Sigmoid colon (tissue), 7 donors: Measurements from ENCODE around the gene ZNF585A. TPM values are rescaled to one million over a fixed set of nuclear protein-coding genes. Genes with fewer than 3 reads are reported as not detected.
"Not testable (repeated sequence)": the region's sequence is repeated elsewhere in the genome, so short reads cannot be mapped to it uniquely, and the experiment has no call there.

Source experiments
- DNase-seq: peaks from one replicate; pipeline ENCODE4 v3.0.0-alpha.2; 2019
- H3K27ac ChIP-seq, 4 donors: fragments of 200-600 bp; sonication (generic); one replicate each; pipeline ENCODE4 v1.5.1; 2016 to 2019; ENCODE audit warnings: mild to moderate bottlenecking in 1 of 4
- H3K27me3 ChIP-seq, 3 donors: fragments of 200-600 bp; sonication (generic); one replicate each; pipeline ENCODE4 v1.5.1; 2019; ENCODE audit warnings: mild to moderate bottlenecking in 1 of 3
- H3K36me3 ChIP-seq, 4 donors: fragments of 200-600 bp; sonication (generic); one replicate each; pipeline ENCODE4 v1.5.1; 2016 to 2019
- H3K4me1 ChIP-seq, 4 donors: fragments of 200-600 bp; sonication (generic); one replicate each; pipeline ENCODE4 v1.5.1; 2017 to 2019
- H3K4me3 ChIP-seq, 4 donors: fragments of 200-600 bp; sonication (generic); one replicate each; pipeline ENCODE4 v1.5.1; 2017 to 2019; ENCODE audit warnings: mild to moderate bottlenecking in 2 of 4, moderate library complexity in 1 of 4
- H3K9me3 ChIP-seq, 4 donors: fragments of 200-600 bp in 3 of 4; sonication (generic) in 3 of 4; one replicate each; pipeline versions ENCODE4 v1.5.1 to v1.6.1; 2013 to 2019
- EP300 ChIP-seq, 4 donors: sonication (generic); formaldehyde crosslinking; IDR thresholded peaks; one replicate each; pipeline ENCODE4 v1.6.1; 2017; ENCODE audit warnings: antibody characterized with exemption in 4 of 4
- POLR2A ChIP-seq, 2 donors: fragments of 450-650 bp; IDR thresholded peaks; one replicate each; pipeline ENCODE4 v1.6.1; 2016; ENCODE audit warnings: antibody characterized with exemption in 2 of 2, mild to moderate bottlenecking in 2 of 2, moderate library complexity in 2 of 2
- POLR2AphosphoS5 ChIP-seq, 4 donors: sonication (generic); formaldehyde crosslinking; IDR thresholded peaks; one replicate each; pipeline ENCODE4 v1.6.1; 2017; ENCODE audit warnings: antibody characterized with exemption in 4 of 4
- WGBS, 2 donors: extraction: QIAGEN DNeasy Blood & Tissue Kit; methylation state at CpG; one replicate each; pipeline ENCODE4 v1.1.7; 2013; 5-methylcytosine and 5-hydroxymethylcytosine counted together
- intact Hi-C: fragments of 100-400 bp; cut with DNase I; formaldehyde crosslinking; loops from one replicate; pipeline ENCODE4 v1.15.1; 2023
- polyA plus RNA-seq, 3 donors: library from polyadenylated mRNA; stranded (reverse); fragments of 200-250 nt; gene quantifications; one replicate each; pipeline ENCODE4 v1.2.3, GENCODE V29; 2013
- total RNA-seq, 4 donors: library from RNA; depleted of rRNA; stranded (reverse); fragments of >200 nt; gene quantifications; one replicate each; pipeline ENCODE4 v1.1.0, GENCODE V29; 2016
- TF ChIP-seq, protein P1 (sequence below), 4 experiments: fragments of 450-650 bp in 3 of 4; fragments of 200-600 bp in 1 of 4; IDR thresholded peaks; one replicate each; pipeline ENCODE4 v1.5.1; 2016 to 2019; ENCODE audit warnings: antibody characterized with exemption in 4 of 4, mild to moderate bottlenecking in 3 of 4, moderate library complexity in 2 of 4
- donor health status: healthy with polysubstance abuse.
- donor health status: Bipolar disorder and iron deficiency.
- donor health status: healthy.

The ZNF585A gene
- total and polyA plus RNA-seq, 7 donors = 3.9 to 33.3 (median 12.6) TPM

- intact Hi-C loops = no loop called here
- no peak overlapping the region for H3K4me3 ChIP-seq
These were observed 44.3 kb downstream of the ZNF585A start for GRCh38 chr19:37127999-37128820.

GRCh38 chr19:37122093-37122492 lies 50.4 kb downstream of the ZNF585A start:
- intact Hi-C loops, H3K4me3 ChIP-seq, H3K4me1 ChIP-seq, DNase-seq, H3K27ac ChIP-seq, H3K27me3 ChIP-seq: not testable (repeated sequence)
- 94 to 98% methylated on average over 2 of the region's 3 CpGs for WGBS, 2 donors
- Histone ChIP-seq H3K9me3 (peaks cover 25 to 58% (median 41%) of the 10 kb centered on the region in 4 donors), H3K36me3 (peaks cover 3 to 34% (median 8%) of the 10 kb centered on the region in 4 donors)

More at GRCh38 chr19:37127999-37128820, 44.3 kb downstream of the ZNF585A start:
- DNase-seq = no peak
- no peak for TF ChIP-seq POLR2A (IDR thresholded peaks at IDR 0.05)
- no peak for TF ChIP-seq EP300 (IDR thresholded peaks at IDR 0.05)
- no peak for TF ChIP-seq POLR2AphosphoS5 (IDR thresholded peaks at IDR 0.05)
- TF ChIP-seq, protein P1, sequence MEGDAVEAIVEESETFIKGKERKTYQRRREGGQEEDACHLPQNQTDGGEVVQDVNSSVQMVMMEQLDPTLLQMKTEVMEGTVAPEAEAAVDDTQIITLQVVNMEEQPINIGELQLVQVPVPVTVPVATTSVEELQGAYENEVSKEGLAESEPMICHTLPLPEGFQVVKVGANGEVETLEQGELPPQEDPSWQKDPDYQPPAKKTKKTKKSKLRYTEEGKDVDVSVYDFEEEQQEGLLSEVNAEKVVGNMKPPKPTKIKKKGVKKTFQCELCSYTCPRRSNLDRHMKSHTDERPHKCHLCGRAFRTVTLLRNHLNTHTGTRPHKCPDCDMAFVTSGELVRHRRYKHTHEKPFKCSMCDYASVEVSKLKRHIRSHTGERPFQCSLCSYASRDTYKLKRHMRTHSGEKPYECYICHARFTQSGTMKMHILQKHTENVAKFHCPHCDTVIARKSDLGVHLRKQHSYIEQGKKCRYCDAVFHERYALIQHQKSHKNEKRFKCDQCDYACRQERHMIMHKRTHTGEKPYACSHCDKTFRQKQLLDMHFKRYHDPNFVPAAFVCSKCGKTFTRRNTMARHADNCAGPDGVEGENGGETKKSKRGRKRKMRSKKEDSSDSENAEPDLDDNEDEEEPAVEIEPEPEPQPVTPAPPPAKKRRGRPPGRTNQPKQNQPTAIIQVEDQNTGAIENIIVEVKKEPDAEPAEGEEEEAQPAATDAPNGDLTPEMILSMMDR (IDR thresholded peaks at IDR 0.05) = no peak
- Histone ChIP-seq H3K4me1 (no peaks in the 10 kb centered on the region), H3K27me3 (no peaks in the 10 kb centered on the region), H3K27ac (no peak overlapping the region), H3K9me3 (peaks cover 60 to 99% (median 82%) of the 10 kb centered on the region in 4 donors), H3K36me3 (peaks cover 22 to 72% (median 25%) of the 10 kb centered on the region in 4 donors)
- WGBS, 2 donors = 97% methylated on average over 12 of the region's 12 CpGs

DNA sequence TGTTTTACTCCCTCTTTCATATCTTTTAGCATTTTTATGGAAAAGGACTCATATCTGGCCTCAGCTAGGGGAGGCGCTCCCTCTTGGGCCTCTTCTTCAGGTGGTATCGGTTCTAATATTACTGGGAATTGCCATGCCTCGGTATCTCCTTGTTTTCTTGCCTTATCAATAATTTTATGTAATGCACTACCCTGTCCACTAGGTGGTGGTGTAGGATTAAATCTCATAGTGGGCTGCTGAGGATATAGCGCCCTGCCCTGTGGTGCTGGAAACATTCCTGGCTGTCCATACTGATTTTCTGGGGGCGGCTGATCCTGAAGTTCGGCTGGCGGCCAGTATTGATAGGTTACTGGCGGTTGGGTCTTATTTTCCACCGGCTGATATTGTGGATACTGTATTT lies 58.5 kb downstream of the ZNF585A start:
- no peak overlapping the region for H3K4me3 ChIP-seq
- DNase-seq = no peak
- H3K9me3 ChIP-seq = peaks cover 47 to 79% (median 68%) of the 10 kb centered on the region in 4 donors
- no peaks in the 10 kb centered on the region for H3K27me3 ChIP-seq
- H3K27ac ChIP-seq = no peak overlapping the region
- H3K36me3 ChIP-seq = peaks cover 26 to 82% (median 59%) of the 10 kb centered on the region in 4 donors
- WGBS, 2 donors = 92 to 98% methylated on average over 9 of the region's 9 CpGs
- H3K4me1 ChIP-seq = no peaks in the 10 kb centered on the region
- TF ChIP-seq POLR2AphosphoS5 (IDR thresholded peaks at IDR 0.05) = no peak
- TF ChIP-seq, protein P1 (IDR thresholded peaks at IDR 0.05) = no peak
- intact Hi-C loops = no loop called here

DNA sequence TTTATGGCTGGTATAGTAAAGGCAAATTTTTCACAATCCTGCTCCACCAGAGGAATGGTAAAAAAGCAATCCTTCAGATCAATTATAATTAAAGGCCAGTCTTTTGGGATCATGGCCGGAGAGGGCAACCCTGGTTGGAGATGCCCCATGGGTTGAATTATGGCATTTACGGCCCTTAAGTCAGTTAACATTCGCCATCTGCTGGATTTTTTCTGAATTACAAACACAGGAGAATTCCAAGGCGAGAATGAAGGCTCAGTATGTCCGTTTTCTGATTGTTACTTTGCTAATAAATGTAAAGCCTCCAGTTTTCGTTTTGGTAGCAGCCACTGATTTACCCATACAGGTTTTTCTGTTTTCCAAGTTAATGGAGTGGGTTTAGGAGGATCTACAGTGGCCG lies 60.7 kb downstream of the ZNF585A start:
- H3K27me3 ChIP-seq, intact Hi-C loops, H3K4me3 ChIP-seq, H3K4me1 ChIP-seq, DNase-seq, H3K27ac ChIP-seq: not testable (repeated sequence)
- H3K36me3 ChIP-seq = peaks cover 35 to 100% (median 69%) of the 10 kb centered on the region in 4 donors
- peaks cover 65 to 88% (median 74%) of the 10 kb centered on the region in 4 donors for H3K9me3 ChIP-seq
- 91 to 93% methylated on average over 7 of the region's 7 CpGs for WGBS, 2 donors

DNA sequence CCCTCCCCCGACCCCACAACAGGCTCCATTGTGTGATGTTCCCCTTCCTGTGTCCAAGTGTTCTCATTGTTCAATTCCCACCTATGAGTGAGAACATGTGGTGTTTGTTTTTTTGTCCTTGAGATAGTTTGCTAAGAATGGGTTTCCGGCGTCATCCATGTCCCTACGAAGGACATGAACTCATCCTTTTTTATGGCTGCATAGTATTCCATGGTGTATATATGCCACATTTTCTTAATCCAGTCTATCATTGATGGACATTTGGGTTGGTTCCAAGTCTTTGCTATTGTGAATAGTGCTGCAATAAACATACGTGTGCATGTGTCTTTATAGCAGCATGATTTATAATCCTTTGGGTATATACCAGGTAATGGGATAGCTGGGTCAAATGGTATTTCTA lies 68.4 kb downstream of the ZNF585A start:
- intact Hi-C loops, H3K4me3 ChIP-seq, H3K27ac ChIP-seq, H3K4me1 ChIP-seq, H3K27me3 ChIP-seq, DNase-seq: not testable (repeated sequence)
- Histone ChIP-seq H3K9me3 (peaks cover 15 to 71% (median 56%) of the 10 kb centered on the region in 4 donors), H3K36me3 (peaks cover 43 to 78% (median 57%) of the 10 kb centered on the region in 4 donors)
- WGBS, 2 donors = 89 to 95% methylated on average over 5 of the region's 5 CpGs

DNA sequence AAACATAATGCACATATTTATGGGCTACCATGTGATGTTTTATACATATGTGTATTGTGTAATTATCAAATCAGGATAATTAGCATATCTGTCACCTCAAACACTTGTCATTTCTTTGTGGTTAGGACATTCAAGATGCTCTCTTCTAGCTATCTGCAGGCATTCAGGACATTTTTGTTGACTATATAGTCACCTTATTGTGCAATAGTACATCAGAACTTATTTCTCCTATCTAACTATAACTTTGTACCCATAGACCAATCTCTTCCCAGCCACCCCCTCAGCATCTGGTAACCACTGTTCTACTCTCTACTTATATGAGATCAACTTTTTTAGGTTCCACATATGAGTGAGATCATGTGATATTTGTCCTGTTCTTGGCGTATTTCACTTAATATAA lies 73.9 kb downstream of the ZNF585A start:
- no peak for TF ChIP-seq EP300 (IDR thresholded peaks at IDR 0.05)
- TF ChIP-seq, protein P1 (IDR thresholded peaks at IDR 0.05) = no peak
- TF ChIP-seq POLR2AphosphoS5 (IDR thresholded peaks at IDR 0.05) = no peak
- no peak for TF ChIP-seq POLR2A (IDR thresholded peaks at IDR 0.05)
- H3K27me3 ChIP-seq = no peaks in the 10 kb centered on the region
- no peaks in the 10 kb centered on the region for H3K4me1 ChIP-seq
- DNase-seq = no peak
- 39 to 97% methylated on average over 1 of the region's 1 CpG for WGBS, 2 donors
- intact Hi-C loops = no loop called here
- peaks cover 35 to 97% (median 86%) of the 10 kb centered on the region in 4 donors for H3K36me3 ChIP-seq
- H3K9me3 ChIP-seq = peaks cover 9 to 61% (median 38%) of the 10 kb centered on the region in 4 donors
- no peak overlapping the region for H3K27ac ChIP-seq
- H3K4me3 ChIP-seq = no peak overlapping the region
